Adrenal gland (tissue), 5 donors: ENCODE data around the gene SLC15A5.

Experiments
- CTCF ChIP-seq, 6 experiments: fragments of 450-650 bp in 4 of 6; fragments of 200-600 bp in 2 of 6; sonication (generic) in 1 of 6; IDR thresholded peaks; 1 replicate in 5 of 6; 2 replicates in 1 of 6; pipeline versions ENCODE4 v1.5.1 to v1.8.0; 2016 to 2021; ENCODE audit warnings: antibody characterized with exemption in 6 of 6, mild to moderate bottlenecking in 2 of 6, moderate library complexity in 1 of 6
- POLR2A ChIP-seq, 2 donors: fragments of 450-650 bp; IDR thresholded peaks; one replicate each; pipeline ENCODE4 v1.6.1; 2017; ENCODE audit warnings: antibody characterized with exemption in 2 of 2, mild to moderate bottlenecking in 2 of 2, moderate library complexity in 1 of 2
- donor health status: DM: no; HTN: no; CAD: no.

GRCh38 chr12:16189849-16190248 lies 87.6 kb downstream of the SLC15A5 start:
- TF ChIP-seq POLR2A (IDR thresholded peaks at IDR 0.05) (no peak), CTCF (IDR thresholded peaks at IDR 0.05) (peak in 3 of 6 experiments; percentile 30 to 40 (median 30))
